GM10248 (cell line): ENCODE data around the gene CD164L2.

Experiments used
- CTCF ChIA-PET: fragments of 300-600 bp; sonication (Branson Sonifier 250); formaldehyde crosslinking; extraction: SDS; loops from one replicate; lab custom pipeline; 2021; ENCODE audit warnings: antibody characterized with exemption; lab: Yijun Ruan, JAX
- POLR2A ChIA-PET: fragments of 350-650 bp; sonication (Branson Sonifier 250); formaldehyde crosslinking; extraction: SDS; loops from one replicate; lab custom pipeline; 2020; ENCODE audit warnings: antibody characterized with exemption; lab: Yijun Ruan, JAX
- DNase-seq: peaks from one replicate; pipeline ENCODE4 v3.0.0; 2012; ENCODE audit errors: extremely low spot score
- TF ChIP-seq, protein P1 (sequence below): IDR thresholded peaks from 2 replicates; pipeline ENCODE4 v1.5.1; 2012; ENCODE audit warnings: mild to moderate bottlenecking, low read depth; ENCODE audit errors: extremely low read depth, missing control alignments, control extremely low read depth

Gene CD164L2

DNA sequence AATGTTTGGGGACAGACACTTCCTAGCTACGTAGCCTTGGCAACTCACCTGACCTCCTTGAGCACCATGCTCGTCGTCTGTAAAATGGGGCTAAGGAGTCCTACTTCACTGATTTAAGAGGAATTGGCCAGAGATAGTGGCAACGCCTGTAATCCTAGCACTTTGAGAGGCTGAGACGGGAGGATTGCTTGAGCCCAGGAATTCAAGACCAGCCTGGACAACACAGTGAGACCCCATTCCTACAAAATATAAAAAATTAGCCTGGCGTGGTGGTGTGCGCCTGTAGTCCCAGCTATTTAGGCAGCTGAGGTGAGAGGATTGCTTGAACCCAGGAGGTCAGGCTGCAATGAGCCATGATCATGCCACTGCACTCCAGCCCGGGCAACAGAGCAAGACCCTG lies 36.8 kb downstream of the CD164L2 start:
- no peak for DNase-seq
- ChIA-PET CTCF (interaction anchor here (0.8 to 9.2 kb wide), 4 partner anchors 10 to 50 kb away, joined by 3 to 112 read pairs (median 29); no protein-coding TSS in a partner anchor), POLR2A (no interaction called here)
- TF ChIP-seq, protein P1, sequence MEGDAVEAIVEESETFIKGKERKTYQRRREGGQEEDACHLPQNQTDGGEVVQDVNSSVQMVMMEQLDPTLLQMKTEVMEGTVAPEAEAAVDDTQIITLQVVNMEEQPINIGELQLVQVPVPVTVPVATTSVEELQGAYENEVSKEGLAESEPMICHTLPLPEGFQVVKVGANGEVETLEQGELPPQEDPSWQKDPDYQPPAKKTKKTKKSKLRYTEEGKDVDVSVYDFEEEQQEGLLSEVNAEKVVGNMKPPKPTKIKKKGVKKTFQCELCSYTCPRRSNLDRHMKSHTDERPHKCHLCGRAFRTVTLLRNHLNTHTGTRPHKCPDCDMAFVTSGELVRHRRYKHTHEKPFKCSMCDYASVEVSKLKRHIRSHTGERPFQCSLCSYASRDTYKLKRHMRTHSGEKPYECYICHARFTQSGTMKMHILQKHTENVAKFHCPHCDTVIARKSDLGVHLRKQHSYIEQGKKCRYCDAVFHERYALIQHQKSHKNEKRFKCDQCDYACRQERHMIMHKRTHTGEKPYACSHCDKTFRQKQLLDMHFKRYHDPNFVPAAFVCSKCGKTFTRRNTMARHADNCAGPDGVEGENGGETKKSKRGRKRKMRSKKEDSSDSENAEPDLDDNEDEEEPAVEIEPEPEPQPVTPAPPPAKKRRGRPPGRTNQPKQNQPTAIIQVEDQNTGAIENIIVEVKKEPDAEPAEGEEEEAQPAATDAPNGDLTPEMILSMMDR = no peak

DNA sequence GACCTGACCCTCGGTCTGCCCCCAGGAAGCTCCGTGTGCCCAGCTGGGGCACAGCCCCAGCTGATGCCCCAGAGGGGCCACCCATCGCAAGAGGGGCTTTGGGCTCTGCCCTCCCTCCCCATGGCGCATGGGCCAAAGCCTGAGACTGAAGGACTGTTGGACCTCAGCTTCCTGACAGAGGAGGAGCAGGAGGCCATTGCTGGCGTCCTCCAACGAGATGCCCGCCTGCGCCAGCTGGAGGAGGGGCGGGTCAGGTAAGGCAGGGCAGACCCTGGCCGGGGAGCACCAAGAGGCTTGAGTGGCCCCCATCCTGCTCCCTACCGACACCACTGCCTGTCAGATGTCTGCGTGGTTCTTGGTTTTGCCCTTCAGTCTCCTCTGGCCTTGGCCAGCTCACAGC lies 37.9 kb downstream of the CD164L2 start:
- TF ChIP-seq, protein P1 = no peak
- ChIA-PET POLR2A (no interaction called here), CTCF (interaction anchor here (0.9 to 9.2 kb wide), 5 partner anchors 11 to 44 kb away, joined by 5 to 112 read pairs (median 7); partner anchors contain the start of gene MAP3K6)
- DNase-seq = no peak

DNA sequence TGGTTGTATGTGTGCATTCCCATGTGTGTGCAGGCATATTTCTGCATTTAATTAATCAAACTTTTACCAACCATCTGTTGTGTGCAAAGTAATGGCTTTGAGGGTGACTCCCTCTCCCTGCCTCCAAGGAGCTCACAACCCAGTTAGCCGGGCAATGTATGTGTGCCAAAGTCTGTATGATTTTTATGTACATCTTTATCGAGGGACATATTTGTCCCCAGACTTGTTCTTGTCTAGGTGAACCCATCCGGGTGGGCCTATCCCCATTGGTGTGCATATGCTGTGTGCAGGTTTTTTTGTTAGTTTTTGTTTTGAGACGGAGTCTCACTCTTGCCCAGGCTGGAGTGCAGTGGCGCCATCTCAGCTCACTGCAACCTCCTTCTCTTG lies 39.5 kb downstream of the CD164L2 start:
- TF ChIP-seq, protein P1 = no peak
- no peak for DNase-seq
- POLR2A ChIA-PET = no interaction called here
- CTCF ChIA-PET = interaction anchor here (0.7 to 9.2 kb wide), 7 partner anchors 11 to 54 kb away, joined by 3 to 112 read pairs (median 7); partner anchors contain the start of gene MAP3K6

DNA sequence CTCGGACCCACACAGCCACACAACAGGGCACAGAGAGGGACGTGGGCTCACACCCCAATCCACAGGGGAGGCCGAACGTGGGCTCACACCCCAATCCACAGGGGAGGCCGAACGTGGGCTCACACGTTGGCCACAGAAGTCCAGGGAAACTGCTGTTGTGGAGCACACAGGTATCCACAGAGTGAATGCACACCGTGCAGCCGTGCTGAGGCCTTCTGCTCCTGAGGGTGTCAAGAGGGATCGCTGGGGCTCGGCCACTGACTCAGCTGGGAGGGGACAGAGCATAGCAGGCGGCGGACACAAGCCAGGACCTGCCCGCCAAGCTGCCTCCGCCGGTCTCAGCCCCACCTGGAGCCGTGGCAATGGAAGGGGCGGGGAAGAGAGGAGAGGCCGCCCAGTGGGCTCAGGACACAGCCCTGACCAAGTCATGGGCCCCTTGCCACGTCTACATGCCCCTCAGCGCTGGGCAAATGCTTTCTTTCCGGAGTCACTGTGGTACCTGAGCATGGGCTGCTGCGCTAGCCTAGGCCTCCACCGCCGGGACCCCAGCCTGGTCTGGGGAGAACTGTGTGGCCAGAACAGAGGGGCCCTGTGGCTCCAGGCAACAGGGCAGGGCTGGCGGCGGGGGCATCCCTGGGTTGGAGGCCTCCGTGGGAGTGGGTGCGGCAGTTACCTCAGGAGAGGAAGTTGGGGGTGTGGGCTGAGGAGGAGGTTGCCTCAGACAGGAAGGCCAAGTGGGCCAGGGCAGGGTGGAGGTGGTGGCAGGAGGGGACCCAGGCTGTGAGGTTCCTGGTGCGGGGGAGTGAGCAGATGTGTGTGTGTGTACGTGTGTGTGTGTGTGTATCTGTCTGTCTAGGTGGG lies 40.1 kb downstream of the CD164L2 start:
- ChIA-PET CTCF (interaction anchor here (0.7 to 9.2 kb wide), 11 partner anchors 10 to 55 kb away, joined by 3 to 112 read pairs (median 4); partner anchors contain the start of gene MAP3K6), POLR2A (no interaction called here)
- DNase-seq = peak; percentile 66
- TF ChIP-seq, protein P1 = no peak

- TF ChIP-seq, protein P1 = no peak
- DNase-seq = no peak
- POLR2A ChIA-PET = no interaction called here
- CTCF ChIA-PET = interaction anchor here (0.7 to 9.2 kb wide), 12 partner anchors 9 to 214 kb away, joined by 3 to 112 read pairs (median 4); no protein-coding TSS in a partner anchor
Observed at GRCh38 chr1:27342391-27342777, 40.7 kb downstream of the CD164L2 start.

- ChIA-PET POLR2A (no interaction called here), CTCF (interaction anchor here (0.7 to 9.2 kb wide), 11 partner anchors 9 to 215 kb away, joined by 3 to 112 read pairs (median 4); no protein-coding TSS in a partner anchor)
- TF ChIP-seq, protein P1 = no peak
- peak; percentile 83 for DNase-seq
Observed at GRCh38 chr1:27341525-27342252, 41.4 kb downstream of the CD164L2 start, which contains the start of gene SYTL1. TSS of gene SYTL1 (plus strand) at chr1:27342022. CDS start at chr1:27345335, 3,313 bp downstream.
